Breast epithelium (tissue), 4 donors: ENCODE results near the gene FAM217B. TPM values are rescaled to one million over a fixed set of nuclear protein-coding genes. Genes with fewer than 3 reads are reported as not detected.

Source experiments
- DNase-seq, 2 donors: peaks; one replicate each; pipeline ENCODE4 v3.0.0-alpha.2; 2019; ENCODE audit warnings: low spot score in 2 of 2
- H3K27ac ChIP-seq, 2 donors: fragments of 200-600 bp; sonication (generic) in 1 of 2; one replicate each; pipeline ENCODE4 v1.5.1; 2016 to 2019; ENCODE audit warnings: mild to moderate bottlenecking in 1 of 2
- H3K27me3 ChIP-seq, 2 donors: fragments of 200-600 bp; sonication (generic) in 1 of 2; one replicate each; pipeline versions ENCODE4 v1.5.1 to v1.6.0; 2017 to 2019; ENCODE audit warnings: control low read depth in 1 of 2, mild to moderate bottlenecking in 1 of 2
- H3K36me3 ChIP-seq: fragments of 200-600 bp; one replicate; pipeline ENCODE4 v1.5.1; 2019
- H3K4me1 ChIP-seq, 2 donors: fragments of 200-600 bp; sonication (generic); one replicate each; pipeline ENCODE4 v1.5.1; 2016 to 2019; ENCODE audit warnings: control low read depth in 1 of 2
- H3K4me3 ChIP-seq, 3 donors: fragments of 200-600 bp; sonication (generic); 1 replicate in 2 of 3; 2 replicates in 1 of 3; pipeline ENCODE4 v1.5.1; 2016 to 2019; ENCODE audit warnings: mild to moderate bottlenecking in 3 of 3, moderate library complexity in 2 of 3
- H3K9me3 ChIP-seq, 2 donors: fragments of 200-600 bp; sonication (generic) in 1 of 2; one replicate each; pipeline ENCODE4 v1.5.1; 2016 to 2019; ENCODE audit warnings: control low read depth in 1 of 2
- CTCF ChIP-seq, 3 donors: fragments of 450-650 bp; IDR thresholded peaks; one replicate each; pipeline ENCODE4 v1.5.1; 2016 to 2017; ENCODE audit warnings: antibody characterized with exemption in 3 of 3, mild to moderate bottlenecking in 3 of 3, moderate library complexity in 3 of 3
- POLR2A ChIP-seq: fragments of 450-650 bp; IDR thresholded peaks from one replicate; pipeline ENCODE4 v1.6.1; 2016; ENCODE audit warnings: antibody characterized with exemption, mild to moderate bottlenecking, moderate library complexity
- POLR2AphosphoS5 ChIP-seq, 3 donors: sonication (generic); formaldehyde crosslinking; IDR thresholded peaks; one replicate each; pipeline ENCODE4 v1.6.1; 2017; ENCODE audit warnings: antibody characterized with exemption in 3 of 3
- intact Hi-C: fragments of 100-400 bp; cut with DNase I; formaldehyde crosslinking; loops from one replicate; pipeline ENCODE4 v1.15.1; 2023; ENCODE audit warnings: low total_unique reads
- total RNA-seq, 3 donors: library from RNA; depleted of rRNA; stranded (reverse); fragments of >200 nt; gene quantifications; one replicate each; pipeline ENCODE4 v1.1.0, GENCODE V29; 2016

Gene FAM217B
- total RNA-seq, 3 donors from 2014 or later, result 9.2 to 15.2 (median 13.4) TPM

- intact Hi-C loops, result no loop called here
- Histone ChIP-seq H3K9me3 (no peaks in the 10 kb centered on the region), H3K4me3 (no peak overlapping the region), H3K27ac (no peak overlapping the region), H3K27me3 (no peaks in the 10 kb centered on the region), H3K36me3 (no peaks in the 10 kb centered on the region), H3K4me1 (no peaks in the 10 kb centered on the region)
- TF ChIP-seq POLR2A, result no peak
- no peak for TF ChIP-seq POLR2AphosphoS5 (IDR thresholded peaks at IDR 0.05)
- no peak for TF ChIP-seq CTCF (IDR thresholded peaks at IDR 0.05)
- no peak for DNase-seq
Observed at GRCh38 chr20:59984541-59984940, 44.4 kb downstream of the FAM217B start.

- Histone ChIP-seq H3K9me3 (no peaks in the 10 kb centered on the region), H3K36me3 (no peaks in the 10 kb centered on the region), H3K4me1 (no peaks in the 10 kb centered on the region), H3K4me3 (no peak overlapping the region), H3K27ac (no peak overlapping the region), H3K27me3 (no peaks in the 10 kb centered on the region)
- DNase-seq, result no peak
- intact Hi-C loops, result no loop called here
- no peak for TF ChIP-seq POLR2AphosphoS5 (IDR thresholded peaks at IDR 0.05)
- no peak for TF ChIP-seq CTCF (IDR thresholded peaks at IDR 0.05)
- no peak for TF ChIP-seq POLR2A
Observed at GRCh38 chr20:59985164-59985563, 45.0 kb downstream of the FAM217B start.

- H3K27ac ChIP-seq, result no peak overlapping the region
- TF ChIP-seq CTCF (IDR thresholded peaks at IDR 0.05) (no peak), POLR2A (no peak), POLR2AphosphoS5 (IDR thresholded peaks at IDR 0.05) (no peak)
- DNase-seq, result no peak
- H3K4me3 ChIP-seq, result no peak overlapping the region
- no peaks in the 10 kb centered on the region for H3K4me1 ChIP-seq
- no peaks in the 10 kb centered on the region for H3K36me3 ChIP-seq
- no peaks in the 10 kb centered on the region for H3K9me3 ChIP-seq
- H3K27me3 ChIP-seq, result no peaks in the 10 kb centered on the region
- intact Hi-C loops, result no loop called here
Observed at GRCh38 chr20:59985864-59986263, 45.7 kb downstream of the FAM217B start.

- H3K27ac ChIP-seq, result no peak overlapping the region
- H3K36me3 ChIP-seq, result no peaks in the 10 kb centered on the region
- DNase-seq, result no peak
- no peaks in the 10 kb centered on the region for H3K27me3 ChIP-seq
- no peak overlapping the region for H3K4me3 ChIP-seq
- intact Hi-C loops, result no loop called here
- TF ChIP-seq POLR2A (no peak), POLR2AphosphoS5 (IDR thresholded peaks at IDR 0.05) (no peak), CTCF (IDR thresholded peaks at IDR 0.05) (no peak)
- no peaks in the 10 kb centered on the region for H3K4me1 ChIP-seq
- no peaks in the 10 kb centered on the region for H3K9me3 ChIP-seq
Observed at GRCh38 chr20:59987135-59987534, 46.9 kb downstream of the FAM217B start.

- no peaks in the 10 kb centered on the region for H3K9me3 ChIP-seq
- H3K27ac ChIP-seq, result no peak overlapping the region
- H3K4me3 ChIP-seq, result no peak overlapping the region
- no peaks in the 10 kb centered on the region for H3K27me3 ChIP-seq
- TF ChIP-seq CTCF (IDR thresholded peaks at IDR 0.05) (no peak), POLR2A (no peak), POLR2AphosphoS5 (IDR thresholded peaks at IDR 0.05) (no peak)
- H3K4me1 ChIP-seq, result no peaks in the 10 kb centered on the region
- H3K36me3 ChIP-seq, result no peaks in the 10 kb centered on the region
- DNase-seq, result peak; percentile 35 to 76
- intact Hi-C loops, result no loop called here
Observed at GRCh38 chr20:59988141-59988540, 48.0 kb downstream of the FAM217B start.
